ENCODE results near the gene STXBP6. TPM values are rescaled to one million over a fixed set of nuclear protein-coding genes. Genes with fewer than 3 reads are reported as not detected.

The STXBP6 gene
- total and polyA plus RNA-seq, 7 donors: 7.1 to 32.8 (median 14.3) TPM

DNA sequence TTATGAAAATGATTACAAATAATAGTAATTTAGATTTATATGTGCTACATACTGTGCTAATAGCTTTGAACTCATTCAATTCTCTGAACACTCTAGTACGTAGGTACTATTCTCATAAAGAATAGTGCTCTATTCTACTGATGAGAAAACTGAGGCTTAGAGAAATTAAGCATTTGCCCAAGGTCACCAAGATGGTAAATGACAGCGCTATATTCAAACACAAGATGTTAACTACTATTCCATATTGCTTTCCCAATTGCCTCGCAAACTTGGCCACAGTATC is 233.1 kb downstream of the STXBP6 start:
- intact Hi-C loops (cut with DNase I): no loop called here
- no peak for TF ChIP-seq POLR2A (IDR thresholded peaks at IDR 0.05)
- TF ChIP-seq CTCF (IDR thresholded peaks at IDR 0.05): no peak
- TF ChIP-seq POLR2AphosphoS5 (IDR thresholded peaks at IDR 0.05): no peak
- Histone ChIP-seq H3K27ac (no peak overlapping the region), H3K4me1 (peaks cover 0 to 18% (median 11%) of the 10 kb centered on the region in 4 donors), H3K27me3 (no peaks in the 10 kb centered on the region), H3K4me3 (no peak overlapping the region), H3K36me3 (no peaks in the 10 kb centered on the region), H3K9me3 (no peaks in the 10 kb centered on the region)
- 22 to 72% methylated on average over 3 of the region's 3 CpGs for WGBS, 2 donors
- no peak for DNase-seq

GRCh38 chr14:24816011-24816928 is 233.7 kb downstream of the STXBP6 start:
- TF ChIP-seq CTCF (IDR thresholded peaks at IDR 0.05): no peak
- TF ChIP-seq EP300 (IDR thresholded peaks at IDR 0.05): no peak
- TF ChIP-seq POLR2A (IDR thresholded peaks at IDR 0.05): no peak
- no peak for TF ChIP-seq POLR2AphosphoS5 (IDR thresholded peaks at IDR 0.05)
- DNase-seq: no peak
- 17 to 62% methylated on average over 5 of the region's 5 CpGs for WGBS, 2 donors
- peaks cover 0 to 18% (median 11%) of the 10 kb centered on the region in 4 donors for H3K4me1 ChIP-seq
- no peaks in the 10 kb centered on the region for H3K9me3 ChIP-seq
- no peaks in the 10 kb centered on the region for H3K36me3 ChIP-seq
- no peak overlapping the region for H3K27ac ChIP-seq
- intact Hi-C loops (cut with DNase I): no loop called here
- H3K27me3 ChIP-seq: no peaks in the 10 kb centered on the region
- H3K4me3 ChIP-seq: no peak overlapping the region

- Histone ChIP-seq H3K27me3 (no peaks in the 10 kb centered on the region), H3K9me3 (no peaks in the 10 kb centered on the region), H3K36me3 (no peaks in the 10 kb centered on the region), H3K27ac (no peak overlapping the region), H3K4me3 (no peak overlapping the region), H3K4me1 (peaks cover 0 to 18% (median 12%) of the 10 kb centered on the region in 4 donors)
- WGBS, 2 donors: 92 to 94% methylated on average over 9 of the region's 9 CpGs
- no peak for TF ChIP-seq POLR2A (IDR thresholded peaks at IDR 0.05)
- no peak for TF ChIP-seq POLR2AphosphoS5 (IDR thresholded peaks at IDR 0.05)
- TF ChIP-seq EP300 (IDR thresholded peaks at IDR 0.05): no peak
- TF ChIP-seq CTCF (IDR thresholded peaks at IDR 0.05): no peak
- intact Hi-C loops (cut with DNase I): no loop called here
- no peak for DNase-seq
Observed at GRCh38 chr14:24815543-24815942, 234.4 kb downstream of the STXBP6 start.

- Histone ChIP-seq H3K27me3 (no peaks in the 10 kb centered on the region), H3K27ac (no peak overlapping the region), H3K36me3 (no peaks in the 10 kb centered on the region), H3K4me1 (peaks cover 0 to 22% (median 15%) of the 10 kb centered on the region in 4 donors), H3K4me3 (no peak overlapping the region), H3K9me3 (no peaks in the 10 kb centered on the region)
- intact Hi-C loops (cut with DNase I): no loop called here
- 76 to 88% methylated on average over 2 of the region's 2 CpGs for WGBS, 2 donors
- TF ChIP-seq EP300 (IDR thresholded peaks at IDR 0.05) (no peak), CTCF (IDR thresholded peaks at IDR 0.05) (no peak), POLR2A (IDR thresholded peaks at IDR 0.05) (no peak), POLR2AphosphoS5 (IDR thresholded peaks at IDR 0.05) (no peak)
- DNase-seq: no peak
Observed at GRCh38 chr14:24814944-24815343, 235.0 kb downstream of the STXBP6 start.
